T-helper 1 cell treated with Interleukin-12 subunit alpha and Interleukin-12 subunit beta and Interleukin-4 antibody, amounts not matched to agents 30 ng/mL and 1 ng/mL, for 36 hours (primary cell): ENCODE results near the gene IGF1R. TPM values are rescaled to one million over a fixed set of nuclear protein-coding genes. Genes with fewer than 3 reads are reported as not detected.

ENCODE experiments used
- intact Hi-C: fragments of 100-400 bp; cut with micrococcal nuclease; formaldehyde crosslinking; loops from one replicate; pipeline ENCODE4 v1.15.1; 2024
- total RNA-seq: library from RNA; stranded (reverse); gene quantifications from 2 replicates; pipeline ENCODE4 v1.2.3, GENCODE V29; 2022

Gene IGF1R
- total RNA-seq, 1 donor from 2014 or later, result 21.5 TPM

DNA sequence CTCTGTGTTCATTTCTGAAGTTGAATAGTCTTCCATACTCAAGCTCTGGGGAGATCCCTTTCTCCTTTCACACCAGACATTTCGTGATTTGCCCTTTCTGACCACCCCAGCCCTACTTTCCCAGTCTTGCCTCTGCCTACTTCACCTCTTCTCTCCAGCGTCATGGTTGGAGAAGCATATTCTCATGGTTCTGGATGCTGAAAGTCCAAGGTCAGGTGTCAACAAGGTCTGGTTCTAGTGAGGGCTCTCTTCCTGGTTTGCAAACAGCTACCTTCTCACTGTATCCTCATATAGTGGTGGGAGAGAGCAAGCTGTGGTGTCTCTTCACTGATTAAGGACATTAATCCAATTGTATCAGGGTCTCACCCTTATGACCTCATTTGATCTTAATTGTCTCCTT, 169.4 kb downstream of the IGF1R start:
- intact Hi-C loops, result no loop called here

DNA sequence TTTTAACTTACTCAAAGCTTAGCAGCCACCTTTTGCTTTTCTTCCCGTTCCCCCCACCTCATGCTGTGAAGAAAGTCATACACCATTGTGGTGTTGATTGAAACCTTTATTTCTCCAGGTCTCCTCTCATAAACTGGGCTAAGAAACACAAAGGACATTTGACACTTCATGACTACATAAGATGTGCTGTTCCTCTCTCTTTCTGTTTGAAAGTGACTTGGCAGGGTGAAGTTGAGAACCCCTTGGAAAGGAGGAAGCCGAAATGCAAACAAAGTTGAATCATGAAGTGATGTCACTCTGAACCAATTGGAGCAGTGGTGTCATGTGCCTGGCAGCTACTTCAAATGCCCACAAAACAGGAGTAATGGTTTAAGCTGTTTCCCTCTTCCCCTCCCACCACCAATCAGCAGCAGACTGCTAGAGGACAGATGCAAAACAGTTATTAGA, 174.7 kb downstream of the IGF1R start:
- intact Hi-C loops, result no loop called here

DNA sequence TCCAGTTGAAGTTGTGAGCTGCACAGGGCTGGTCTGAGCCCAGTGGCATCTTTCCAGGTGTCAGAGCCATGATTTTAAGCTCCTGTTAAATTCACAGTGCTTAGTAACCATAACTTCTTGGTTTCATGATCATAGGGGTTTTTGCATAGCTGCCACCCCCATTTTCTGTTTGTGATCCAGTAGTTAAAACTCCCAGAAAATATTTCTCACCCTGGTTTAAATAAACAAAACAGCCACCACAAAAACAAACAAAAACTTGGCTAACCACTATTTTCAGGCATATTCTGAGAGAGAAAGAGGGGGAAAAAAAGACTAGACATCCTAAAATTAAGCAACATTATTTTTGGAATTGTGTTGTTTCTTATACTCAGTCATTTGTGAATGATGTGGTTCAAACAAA, 175.3 kb downstream of the IGF1R start:
- intact Hi-C loops, result no loop called here

DNA sequence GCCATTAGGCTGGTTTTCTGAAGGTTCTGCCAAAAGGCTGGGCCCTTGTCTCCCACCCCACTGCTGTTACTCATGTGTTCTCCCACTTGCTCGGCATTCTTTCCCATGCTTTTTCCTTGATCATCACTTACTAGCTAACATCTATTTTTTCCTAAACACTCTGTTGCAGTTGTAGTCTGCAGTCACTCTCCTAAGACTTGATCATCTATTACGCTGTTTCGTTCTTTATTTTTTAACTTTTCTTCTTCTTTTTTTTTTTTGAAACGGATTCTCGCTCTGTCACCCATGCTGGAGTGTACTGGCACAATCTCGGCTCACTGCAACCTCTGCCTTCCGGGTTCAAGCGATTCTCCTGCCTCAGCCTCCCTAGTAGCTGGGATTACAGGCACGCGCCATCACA, 176.3 kb downstream of the IGF1R start:
- intact Hi-C loops, result no loop called here

DNA sequence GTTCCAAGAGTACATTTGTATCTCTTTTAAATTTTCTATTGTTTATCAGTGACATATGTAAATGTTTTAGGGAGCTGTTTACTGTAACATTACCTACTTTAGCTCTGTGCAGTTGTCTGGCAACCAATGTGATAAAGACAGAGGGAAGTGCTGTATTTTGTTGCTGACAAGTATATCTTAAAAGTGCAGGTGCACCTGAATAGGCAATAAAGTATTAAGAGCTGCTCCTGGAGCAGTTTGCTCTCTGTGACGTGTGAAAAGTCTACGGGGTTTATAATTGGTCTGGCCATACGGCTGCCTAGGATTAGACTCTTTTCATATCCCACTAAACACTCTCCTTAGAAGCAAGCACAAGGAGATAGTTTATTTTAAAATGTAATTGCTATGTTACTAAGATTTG, 178.3 kb downstream of the IGF1R start:
- intact Hi-C loops, result no loop called here

DNA sequence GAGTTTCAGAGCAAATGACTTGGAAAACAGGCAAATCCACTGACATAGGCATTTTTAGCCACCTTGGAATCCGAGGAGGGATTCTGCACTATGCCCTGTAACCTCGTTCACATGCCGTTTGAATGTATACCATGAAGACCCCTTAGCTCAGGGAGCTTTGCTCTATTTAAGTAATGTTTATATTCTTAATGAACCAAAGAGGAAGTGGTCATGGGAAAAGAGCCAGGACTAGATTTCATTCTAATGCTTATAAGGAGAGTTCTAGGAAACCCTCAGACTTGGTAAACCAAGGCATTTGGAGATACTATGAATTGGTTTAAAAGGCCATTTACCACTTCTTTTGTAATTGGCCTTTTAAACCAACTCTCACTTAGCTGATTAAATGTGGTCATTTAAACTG, 178.9 kb downstream of the IGF1R start:
- intact Hi-C loops, result no loop called here

DNA sequence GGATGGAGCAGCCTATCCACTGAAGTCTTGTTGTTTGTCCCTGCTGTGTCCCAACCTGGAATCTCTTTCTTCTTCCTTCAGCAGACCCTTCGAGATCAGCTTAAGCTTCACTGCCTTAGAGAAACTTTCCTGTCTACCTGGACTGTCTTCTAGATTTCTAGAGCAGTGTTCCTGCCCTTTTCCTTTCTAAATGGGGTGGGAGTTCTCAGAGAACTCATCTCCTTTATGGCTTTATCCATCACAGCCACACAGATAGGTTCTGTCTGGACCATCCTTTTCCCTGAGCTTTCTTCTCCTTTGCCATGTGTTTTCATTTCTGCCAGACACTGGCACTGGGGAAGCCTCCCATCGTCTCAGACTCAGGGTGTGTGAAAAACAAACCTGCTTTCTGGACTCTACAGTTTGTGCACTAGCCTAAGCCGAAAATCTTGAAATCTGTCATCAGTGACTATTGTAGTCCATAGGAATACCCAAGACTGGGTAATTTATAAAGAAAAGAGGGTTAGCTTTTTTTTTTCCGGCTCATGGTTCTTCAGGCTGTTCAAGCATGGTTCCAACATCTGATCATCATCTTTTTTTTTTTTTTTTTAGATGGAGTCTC, 181.8 kb downstream of the IGF1R start:
- intact Hi-C loops, result no loop called here

DNA sequence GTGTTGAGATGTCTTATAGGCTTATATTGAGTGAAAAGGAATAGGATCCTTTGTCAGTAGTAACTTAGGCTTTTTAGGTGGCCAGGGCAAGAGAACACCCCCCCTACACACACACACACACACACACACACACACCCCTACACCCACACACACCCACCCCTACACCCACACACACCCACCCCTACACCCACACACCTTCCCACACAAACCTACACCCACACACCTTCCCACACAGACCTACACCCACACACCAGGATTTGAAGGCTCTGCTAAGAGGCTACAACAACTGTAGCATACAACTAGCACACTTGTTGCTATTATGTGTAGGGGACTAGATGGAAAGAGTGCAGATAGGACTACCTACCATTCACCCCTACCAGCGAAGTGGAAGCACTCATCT, 186.6 kb downstream of the IGF1R start:
- intact Hi-C loops, result no loop called here

DNA sequence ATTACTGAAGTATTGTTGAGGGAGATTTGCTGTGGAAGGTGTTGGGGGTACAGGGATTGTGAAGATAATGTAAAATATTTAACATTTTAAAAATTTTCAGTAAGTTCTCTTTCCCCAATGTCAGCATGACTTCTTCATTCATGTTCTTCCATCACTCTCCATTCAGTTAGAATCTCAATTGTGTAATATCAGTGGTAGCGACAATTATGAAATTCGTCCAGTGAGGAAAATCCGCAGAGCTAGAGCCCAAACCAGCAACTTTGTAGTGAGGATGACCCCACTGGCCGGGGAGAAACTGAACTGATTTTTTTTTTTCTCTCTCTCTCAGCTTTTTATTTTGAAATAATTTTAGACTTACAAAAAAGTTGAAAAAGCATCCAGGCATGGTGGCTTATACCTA, 187.5 kb downstream of the IGF1R start:
- intact Hi-C loops, result no loop called here

DNA sequence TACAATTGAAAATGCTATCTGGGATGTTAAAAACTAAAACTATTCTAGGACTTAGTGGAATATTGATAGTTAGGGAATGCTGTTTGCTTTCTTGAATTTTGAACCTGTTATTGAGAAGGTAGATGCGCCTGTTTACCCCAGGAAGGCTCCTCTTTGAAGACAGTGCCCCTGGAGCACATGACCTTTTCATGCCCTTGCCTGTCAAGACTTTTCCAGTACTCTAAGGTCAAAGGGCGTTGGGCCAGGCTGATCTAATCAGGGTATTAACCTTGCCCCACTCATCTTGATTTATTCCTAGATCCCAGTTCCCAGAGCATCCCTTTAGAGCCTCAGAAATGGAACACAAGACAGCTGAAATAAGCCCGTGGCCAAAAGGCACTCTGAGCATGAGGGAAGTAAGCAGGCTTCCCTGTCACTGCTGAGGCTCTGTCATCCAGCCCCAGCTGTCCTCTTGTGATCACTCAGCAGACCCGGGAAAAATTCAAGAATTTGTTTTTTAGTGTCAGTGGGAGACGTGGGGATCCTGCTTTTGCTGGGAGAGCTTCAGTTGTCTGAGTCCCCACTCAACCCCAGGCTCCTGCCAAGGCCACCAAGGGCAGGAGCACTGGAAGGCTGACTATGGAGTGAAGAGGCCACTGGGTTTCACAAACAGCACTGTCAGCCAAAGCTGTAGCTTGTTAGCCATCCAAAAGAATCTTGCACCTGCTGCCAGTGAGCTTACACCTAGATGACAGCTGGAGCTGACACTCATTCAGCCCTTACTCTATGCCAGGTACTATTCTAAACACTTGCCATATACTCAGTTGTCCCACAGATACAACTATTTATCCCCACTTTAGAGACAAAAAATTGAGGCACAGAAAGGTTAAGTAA, 190.3 kb downstream of the IGF1R start:
- intact Hi-C loops, result no loop called here

DNA sequence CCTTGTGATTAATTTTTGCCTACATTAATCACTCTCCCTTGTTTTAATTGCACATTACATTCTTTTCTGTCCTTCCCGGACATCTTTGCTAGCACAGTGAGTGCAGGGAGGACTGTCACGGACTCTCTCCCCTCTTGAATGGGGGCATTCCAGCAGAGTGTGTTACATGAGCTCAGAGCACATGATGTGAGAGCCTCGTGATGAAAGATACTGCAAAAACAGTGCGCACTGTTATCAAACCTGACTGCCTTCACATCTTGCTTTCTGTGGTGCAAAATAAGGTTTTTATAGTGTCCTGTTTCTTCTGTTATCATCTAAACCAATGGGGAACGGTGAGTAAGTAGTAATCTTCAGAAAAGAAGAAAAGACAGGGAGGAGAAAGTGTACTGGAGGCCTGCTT, 191.7 kb downstream of the IGF1R start:
- intact Hi-C loops, result no loop called here

DNA sequence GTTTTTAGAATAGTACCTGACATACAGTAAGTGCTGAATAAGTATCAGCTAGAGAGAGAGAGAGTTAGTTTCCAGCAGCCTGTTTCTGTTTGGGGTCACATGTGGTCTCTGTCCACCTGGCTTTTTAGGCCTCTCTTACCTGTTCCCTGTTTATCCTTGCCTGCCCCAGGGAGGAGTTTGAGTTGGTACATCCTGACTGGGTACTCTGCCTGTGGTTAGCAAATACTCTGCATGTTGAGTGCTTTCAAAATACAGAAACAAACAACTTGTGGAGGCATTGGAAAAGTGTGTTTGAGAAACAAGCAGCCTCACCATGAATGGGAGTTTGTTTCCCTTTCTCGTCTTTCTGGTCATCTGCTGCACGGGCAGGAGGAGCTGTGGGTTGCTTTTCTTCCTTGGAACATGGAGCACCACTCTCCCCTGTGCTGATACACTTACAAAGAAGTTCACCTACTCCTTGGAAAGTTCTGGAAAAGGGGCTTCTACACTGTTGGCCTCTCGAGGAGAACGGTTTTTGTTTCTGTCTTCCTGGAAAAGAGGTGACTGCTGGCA, 193.2 kb downstream of the IGF1R start:
- intact Hi-C loops, result no loop called here

DNA sequence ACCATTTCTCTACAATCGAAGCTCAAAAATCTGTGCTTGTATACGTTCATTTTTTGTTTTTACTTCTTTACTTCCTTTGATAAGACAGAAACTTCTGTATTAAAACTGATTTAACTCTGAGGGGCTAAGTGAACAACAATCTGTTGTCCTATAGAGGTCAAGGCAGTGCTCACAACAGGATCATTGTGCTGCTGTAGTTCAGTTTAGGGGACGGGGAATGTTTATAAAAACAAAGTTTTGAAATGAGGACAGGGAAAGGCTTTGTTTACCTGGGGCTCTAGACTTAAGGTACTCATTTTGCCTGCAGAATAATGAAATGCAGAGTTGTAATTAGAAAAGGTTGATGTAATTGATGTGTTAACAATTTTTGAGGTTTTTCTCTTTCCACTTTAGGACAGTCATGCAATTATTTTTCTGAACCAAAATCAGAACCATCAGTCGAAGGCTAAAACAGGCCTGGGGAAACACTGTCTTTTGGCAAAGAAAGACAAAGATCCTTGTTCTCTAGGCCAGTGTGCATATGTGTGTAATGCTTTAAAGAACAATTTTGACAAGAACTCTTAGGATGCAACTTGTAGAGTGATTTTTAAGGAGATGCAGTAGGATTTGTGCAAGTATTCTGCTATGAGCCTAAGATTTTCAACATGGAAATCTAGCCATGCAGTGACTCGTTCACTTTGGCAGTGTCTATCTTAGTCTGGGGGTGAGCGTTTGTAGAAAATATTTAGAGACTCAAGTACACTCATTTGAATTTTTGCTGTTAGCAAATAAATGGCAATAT, 194.0 kb downstream of the IGF1R start:
- intact Hi-C loops, result no loop called here

DNA sequence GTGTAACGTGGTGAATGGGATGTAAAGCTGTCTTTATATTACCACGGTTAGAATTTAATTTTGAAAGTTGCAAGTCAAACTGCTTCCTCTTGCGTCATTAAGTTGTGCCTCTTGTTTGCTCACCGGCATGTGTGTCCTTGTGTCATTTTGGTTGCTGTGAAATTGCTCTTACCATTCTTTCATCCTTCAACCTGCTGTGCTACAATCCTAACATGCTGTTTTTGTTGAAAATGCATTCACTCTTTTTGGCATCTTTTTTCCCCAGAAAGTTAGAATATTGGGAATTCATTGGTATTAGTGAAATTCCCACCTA, 194.6 kb downstream of the IGF1R start:
- intact Hi-C loops, result no loop called here

DNA sequence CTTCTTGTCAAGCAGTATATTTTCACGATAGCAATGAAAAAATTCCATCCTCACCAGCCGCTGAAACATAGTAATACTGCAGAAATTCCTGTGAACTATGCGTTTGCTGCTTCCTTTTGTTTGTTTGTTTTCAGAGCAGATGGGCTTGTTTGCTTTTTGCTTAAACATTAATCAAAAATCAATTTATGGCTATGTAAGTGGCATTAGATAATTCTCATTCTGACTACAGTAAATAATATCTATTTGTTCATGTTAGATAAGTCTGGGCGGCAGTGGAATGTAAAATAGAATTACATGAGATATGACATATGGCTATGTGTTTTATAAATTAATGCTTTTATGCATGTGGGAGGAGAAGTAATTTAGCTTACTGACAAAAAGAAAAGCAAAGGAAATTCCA, 195.5 kb downstream of the IGF1R start:
- intact Hi-C loops, result no loop called here

DNA sequence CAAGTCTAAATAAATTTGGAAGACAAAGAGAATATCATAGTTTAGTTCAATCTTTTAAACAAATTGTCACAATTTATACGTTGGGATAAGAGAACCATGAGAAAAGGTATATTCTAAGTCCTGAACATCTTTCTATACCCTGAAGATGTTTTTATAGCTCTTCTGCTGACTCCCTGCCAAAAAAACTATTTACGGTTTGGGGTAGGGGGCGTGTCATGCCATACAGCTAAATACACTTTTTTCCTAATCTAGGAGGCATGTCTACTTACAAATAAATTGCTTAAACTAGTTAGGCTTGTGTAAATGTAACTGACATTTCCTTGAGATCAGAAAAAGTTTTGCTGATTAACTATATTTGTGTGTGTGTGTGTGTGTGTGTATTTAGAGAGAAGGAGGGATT, 195.9 kb downstream of the IGF1R start:
- intact Hi-C loops, result no loop called here

DNA sequence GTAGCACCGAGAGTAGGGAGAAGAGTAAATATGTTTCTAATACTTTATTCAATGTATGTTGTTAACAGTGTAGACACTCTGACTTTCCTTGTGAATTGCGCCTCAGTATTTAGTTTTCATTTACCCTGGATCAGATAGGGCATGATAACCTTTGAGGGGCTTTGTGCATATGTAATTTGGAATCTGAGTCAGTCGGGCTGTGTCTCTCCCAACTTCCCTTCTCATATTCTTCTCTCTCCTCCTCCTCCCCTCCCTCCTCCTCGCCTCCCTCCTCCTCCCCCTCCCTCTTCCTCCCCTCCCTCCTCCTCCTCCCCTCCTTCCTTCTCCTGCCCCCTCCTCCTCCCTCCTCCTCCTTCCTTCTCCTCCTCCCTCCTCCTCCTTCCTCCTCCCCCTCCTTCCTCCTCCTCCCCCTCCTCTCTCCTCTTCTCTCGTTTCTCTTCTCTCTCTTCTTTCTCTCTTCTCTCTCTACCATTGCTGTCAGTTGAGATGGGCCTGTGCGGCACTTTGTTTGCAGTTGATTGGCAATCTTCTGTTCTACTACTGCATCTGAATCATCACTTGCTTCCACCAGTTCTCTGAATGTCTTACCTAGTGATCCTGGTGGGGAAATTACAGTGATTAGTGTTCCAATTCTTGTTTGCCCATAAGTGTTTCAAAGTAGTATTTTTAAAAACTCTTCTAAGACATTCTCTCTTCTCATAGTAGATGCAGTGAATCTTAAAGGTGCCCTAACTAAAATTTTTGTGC, 197.0 kb downstream of the IGF1R start:
- intact Hi-C loops, result no loop called here

DNA sequence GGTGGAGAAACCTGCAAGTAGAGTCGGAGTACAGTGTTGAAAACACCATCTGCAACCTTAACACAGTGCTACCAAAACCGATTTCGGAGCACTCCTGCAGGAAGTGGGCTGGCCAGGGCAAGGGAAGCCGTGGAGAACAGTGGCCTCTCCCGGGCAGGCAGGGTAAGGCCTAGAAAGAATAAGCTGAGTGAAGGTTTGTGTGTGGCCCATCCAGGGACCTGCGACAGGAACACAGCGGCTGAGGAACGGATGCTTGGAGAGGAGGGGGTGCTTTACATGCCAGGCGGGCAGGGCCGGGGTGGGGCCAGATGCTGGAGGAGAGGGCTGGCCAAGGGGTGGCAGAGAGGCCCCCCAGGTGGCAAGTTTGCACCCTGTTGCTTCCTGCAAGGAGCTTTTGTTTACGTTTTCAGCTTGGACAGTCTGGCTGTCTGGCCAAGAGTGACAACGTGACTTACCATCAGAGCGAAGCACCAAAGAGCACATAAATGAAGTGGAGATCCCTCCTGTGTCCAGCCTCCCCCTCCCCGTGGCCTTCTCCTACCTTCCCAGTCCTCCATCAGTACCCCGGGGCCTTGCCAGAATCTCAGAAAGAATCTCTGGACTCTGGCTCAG, 202.7 kb downstream of the IGF1R start:
- intact Hi-C loops, result no loop called here

DNA sequence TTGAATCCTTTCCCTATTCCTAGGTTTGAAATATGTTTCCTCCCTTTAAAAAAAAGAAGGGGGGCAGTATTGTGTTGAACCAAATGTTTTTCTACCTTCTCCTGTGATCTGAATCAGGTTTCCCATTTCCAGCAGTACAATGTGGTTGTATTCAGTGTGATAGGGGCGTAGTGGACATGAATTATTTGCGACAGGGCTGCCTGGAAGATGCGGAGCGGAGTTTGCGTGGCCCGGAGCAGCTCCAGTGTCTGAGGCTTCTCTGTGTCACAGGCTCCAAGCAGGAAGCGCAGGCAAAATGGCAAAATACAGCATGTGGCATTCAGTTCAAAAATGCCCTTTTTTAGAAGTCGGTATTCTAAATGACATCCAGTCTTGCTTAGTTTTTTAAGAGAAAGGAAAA, 204.8 kb downstream of the IGF1R start:
- intact Hi-C loops, result loop anchor here (1.0 kb wide), 1 partner anchor 205 kb away; the partner anchor contains the start of gene IGF1R

DNA sequence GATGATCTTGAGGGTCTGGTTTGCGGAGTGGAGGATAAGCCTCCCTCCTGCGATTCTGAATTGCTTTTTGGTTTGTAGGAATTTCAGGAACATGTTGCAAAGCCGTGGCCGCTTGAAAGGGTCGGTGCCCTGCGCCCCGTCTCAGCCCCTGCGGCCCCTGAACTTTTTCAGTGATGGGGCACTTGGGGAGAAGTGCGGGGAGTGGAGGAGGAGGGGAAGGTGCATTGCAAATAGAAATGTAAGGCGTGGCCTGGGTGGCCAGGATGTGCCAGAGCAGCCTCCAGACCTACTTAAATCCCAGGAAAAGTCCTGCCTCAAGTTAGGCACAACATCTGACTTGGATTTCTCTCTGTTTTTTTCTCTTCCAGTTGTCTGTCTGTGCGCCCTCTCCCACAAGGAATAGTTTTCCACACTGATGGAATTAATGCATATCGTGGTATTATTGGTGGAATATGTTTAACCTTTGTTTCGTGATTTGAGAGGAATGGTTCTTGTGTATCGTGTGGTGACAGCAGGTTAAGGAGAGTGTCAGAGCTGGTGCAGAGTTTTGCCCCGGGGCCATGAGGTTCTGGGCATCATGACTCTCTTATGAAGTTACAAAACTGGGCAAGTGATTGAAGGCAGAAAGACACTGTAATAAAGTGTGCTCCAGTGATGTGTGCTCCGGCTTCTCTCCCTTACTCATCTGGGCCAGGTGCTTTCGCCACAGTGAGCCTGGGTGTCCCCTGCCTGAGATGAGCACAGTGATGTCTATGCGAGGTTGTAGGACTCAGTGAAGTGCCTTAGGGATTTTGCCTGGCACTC, 205.5 kb downstream of the IGF1R start:
- intact Hi-C loops, result loop anchor here (1.0 kb wide), 1 partner anchor 206 kb away; the partner anchor contains the start of gene IGF1R
